ENCODE data around the gene ZDHHC21. TPM values are rescaled to one million over a fixed set of nuclear protein-coding genes. Genes with fewer than 3 reads are reported as not detected.

ZDHHC21 gene
- total RNA-seq, 2 experiments from 2014 or later: 2.7 to 4.1 TPM

DNA sequence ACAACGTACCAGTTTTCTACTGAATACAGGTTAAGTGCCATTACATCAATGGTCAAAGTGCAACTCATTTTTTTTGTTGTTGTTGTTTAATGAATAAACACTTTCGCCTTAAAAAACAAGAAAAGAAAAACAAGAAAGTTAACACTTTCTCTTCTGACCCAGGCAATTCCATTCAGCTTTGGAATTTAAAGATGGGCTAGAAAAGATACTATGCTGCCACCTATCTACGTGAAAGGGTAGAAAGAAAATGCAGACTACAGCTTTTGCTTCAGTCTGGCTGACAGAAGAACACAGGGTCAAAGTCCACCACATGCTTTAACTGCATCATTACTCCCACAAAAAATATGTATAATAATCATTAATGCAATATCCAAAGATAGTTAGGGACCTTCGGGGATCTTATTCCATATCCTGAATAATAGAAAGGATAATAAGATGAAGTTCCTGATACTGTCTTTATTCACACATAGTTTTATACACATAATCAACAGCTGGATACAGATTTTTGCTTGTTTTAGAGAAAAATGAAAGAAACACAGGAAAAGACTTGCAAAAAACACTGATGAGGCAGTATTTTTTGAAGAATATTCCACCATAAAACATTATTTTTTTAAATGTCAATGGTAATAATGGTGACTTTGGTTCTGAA, 40.4 kb downstream of the ZDHHC21 start:
- CTCF ChIA-PET: no interaction called here
- Mint-ChIP-seq H3K36me3 (ENCODE audit: low read depth) (peaks cover 53% of the 10 kb centered on the region), H3K9me3 (peaks cover 9% of the 10 kb centered on the region)

DNA sequence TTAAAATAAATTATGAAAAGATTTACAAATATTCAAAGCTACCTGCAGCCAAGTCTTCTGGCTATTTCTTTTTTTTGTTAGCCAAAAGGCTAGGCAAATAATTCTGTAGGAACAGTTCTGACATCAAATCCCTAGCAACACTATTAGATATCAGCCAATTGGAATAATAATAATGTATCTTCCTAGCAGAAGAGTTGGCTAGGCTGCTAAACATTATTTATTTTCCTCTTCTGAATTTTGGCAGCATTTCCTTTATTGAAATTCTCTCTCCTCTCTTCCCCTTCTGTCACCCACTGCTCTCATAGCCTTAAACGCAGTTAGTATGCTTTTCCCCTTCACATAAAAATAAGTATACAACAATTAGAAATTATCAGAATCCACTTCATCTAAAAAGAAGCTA, 42.6 kb downstream of the ZDHHC21 start:
- TF ChIP-seq, protein P1, sequence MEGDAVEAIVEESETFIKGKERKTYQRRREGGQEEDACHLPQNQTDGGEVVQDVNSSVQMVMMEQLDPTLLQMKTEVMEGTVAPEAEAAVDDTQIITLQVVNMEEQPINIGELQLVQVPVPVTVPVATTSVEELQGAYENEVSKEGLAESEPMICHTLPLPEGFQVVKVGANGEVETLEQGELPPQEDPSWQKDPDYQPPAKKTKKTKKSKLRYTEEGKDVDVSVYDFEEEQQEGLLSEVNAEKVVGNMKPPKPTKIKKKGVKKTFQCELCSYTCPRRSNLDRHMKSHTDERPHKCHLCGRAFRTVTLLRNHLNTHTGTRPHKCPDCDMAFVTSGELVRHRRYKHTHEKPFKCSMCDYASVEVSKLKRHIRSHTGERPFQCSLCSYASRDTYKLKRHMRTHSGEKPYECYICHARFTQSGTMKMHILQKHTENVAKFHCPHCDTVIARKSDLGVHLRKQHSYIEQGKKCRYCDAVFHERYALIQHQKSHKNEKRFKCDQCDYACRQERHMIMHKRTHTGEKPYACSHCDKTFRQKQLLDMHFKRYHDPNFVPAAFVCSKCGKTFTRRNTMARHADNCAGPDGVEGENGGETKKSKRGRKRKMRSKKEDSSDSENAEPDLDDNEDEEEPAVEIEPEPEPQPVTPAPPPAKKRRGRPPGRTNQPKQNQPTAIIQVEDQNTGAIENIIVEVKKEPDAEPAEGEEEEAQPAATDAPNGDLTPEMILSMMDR (IDR thresholded peaks at IDR 0.05): no peak
- no peak overlapping the region for H3K27ac ChIP-seq (ENCODE audit: low read depth in 1 of 2, low read length in 2 of 2)
- Mint-ChIP-seq H3K36me3 (ENCODE audit: low read depth) (peaks cover 30% of the 10 kb centered on the region), H3K27me3 (no peaks in the 10 kb centered on the region), H3K9me3 (peaks cover 7% of the 10 kb centered on the region), H3K27ac (no peak overlapping the region), H3K4me3 (no peak overlapping the region), H3K4me1 (ENCODE audit: low read depth) (no peaks in the 10 kb centered on the region)
- POLR2A ChIA-PET: no interaction called here
- no peak for ATAC-seq (ENCODE audit: poor library complexity)
- intact Hi-C loops (cut with DNase I, micrococcal nuclease): no loop called here
- H3K27me3 ChIP-seq (ENCODE audit: control insufficient read depth in 1 of 2, insufficient read depth in 2 of 2, low read length in 2 of 2): no peaks in the 10 kb centered on the region
- H3K4me3 ChIP-seq (ENCODE audit: low read length): no peak overlapping the region
- CTCF ChIA-PET: no interaction called here
- no peaks in the 10 kb centered on the region for H3K36me3 ChIP-seq (ENCODE audit: insufficient read depth, low read length)
- no peak for DNase-seq
- H3K4me1 ChIP-seq (ENCODE audit: insufficient read depth, low read length): no peaks in the 10 kb centered on the region
- peaks cover 0 to 12% of the 10 kb centered on the region in 2 experiments for H3K9me3 ChIP-seq (ENCODE audit: control insufficient read depth in 1 of 2, insufficient read depth in 1 of 2, low read length in 2 of 2)

More for the DNA sequence above, 40.4 kb downstream of the ZDHHC21 start:
- Histone ChIP-seq H3K27me3 (ENCODE audit: control insufficient read depth in 1 of 2, insufficient read depth in 2 of 2, low read length in 2 of 2) (no peaks in the 10 kb centered on the region), H3K36me3 (ENCODE audit: insufficient read depth, low read length) (no peaks in the 10 kb centered on the region), H3K4me3 (ENCODE audit: low read length) (no peak overlapping the region), H3K4me1 (ENCODE audit: insufficient read depth, low read length) (no peaks in the 10 kb centered on the region), H3K27ac (ENCODE audit: low read depth in 1 of 2, low read length in 2 of 2) (no peak overlapping the region), H3K9me3 (ENCODE audit: control insufficient read depth in 1 of 2, insufficient read depth in 1 of 2, low read length in 2 of 2) (peaks cover 0 to 12% of the 10 kb centered on the region in 2 experiments)
- H3K27ac Mint-ChIP-seq: no peak overlapping the region
- no peaks in the 10 kb centered on the region for H3K4me1 Mint-ChIP-seq (ENCODE audit: low read depth)
- no peak for ATAC-seq (ENCODE audit: poor library complexity)
- no peak for DNase-seq
- no peak overlapping the region for H3K4me3 Mint-ChIP-seq
- no peaks in the 10 kb centered on the region for H3K27me3 Mint-ChIP-seq
- TF ChIP-seq, protein P1 (IDR thresholded peaks at IDR 0.05): no peak
- intact Hi-C loops (cut with DNase I, micrococcal nuclease): no loop called here
- POLR2A ChIA-PET: no interaction called here

DNA sequence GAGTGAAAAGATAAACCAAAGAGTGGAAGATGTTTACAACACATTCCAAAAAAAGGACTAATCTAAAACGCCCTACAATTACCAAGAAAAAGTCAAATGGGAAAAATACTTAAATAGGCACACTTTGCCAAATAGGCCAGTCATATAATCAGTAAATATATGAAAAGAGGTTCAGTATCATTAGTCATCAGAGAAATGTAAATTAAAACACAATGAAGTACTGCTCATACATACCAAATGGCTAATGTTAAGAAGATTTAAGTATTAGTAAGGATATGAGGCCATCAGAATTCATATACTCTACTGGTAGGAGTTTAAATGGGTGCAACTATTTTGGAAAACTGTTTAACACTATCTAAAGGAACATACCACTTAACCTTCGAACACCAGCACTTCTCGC, 47.6 kb downstream of the ZDHHC21 start:
- no peaks in the 10 kb centered on the region for H3K4me1 ChIP-seq (ENCODE audit: insufficient read depth, low read length)
- no peak overlapping the region for H3K27ac ChIP-seq (ENCODE audit: low read depth in 1 of 2, low read length in 2 of 2)
- H3K9me3 ChIP-seq (ENCODE audit: control insufficient read depth in 1 of 2, insufficient read depth in 1 of 2, low read length in 2 of 2): no peaks in the 10 kb centered on the region
- no peak overlapping the region for H3K4me3 Mint-ChIP-seq
- H3K4me3 ChIP-seq (ENCODE audit: low read length): no peak overlapping the region
- H3K36me3 Mint-ChIP-seq (ENCODE audit: low read depth): no peaks in the 10 kb centered on the region
- H3K27ac Mint-ChIP-seq: no peak overlapping the region
- no peaks in the 10 kb centered on the region for H3K4me1 Mint-ChIP-seq (ENCODE audit: low read depth)
- H3K9me3 Mint-ChIP-seq: no peaks in the 10 kb centered on the region
- intact Hi-C loops (cut with DNase I, micrococcal nuclease): no loop called here
- ChIA-PET POLR2A (no interaction called here), CTCF (no interaction called here)
- H3K27me3 Mint-ChIP-seq: no peaks in the 10 kb centered on the region
- no peaks in the 10 kb centered on the region for H3K27me3 ChIP-seq (ENCODE audit: control insufficient read depth in 1 of 2, insufficient read depth in 2 of 2, low read length in 2 of 2)
- TF ChIP-seq, protein P1 (IDR thresholded peaks at IDR 0.05): no peak
- ATAC-seq (ENCODE audit: poor library complexity): no peak
- no peak for DNase-seq
- no peaks in the 10 kb centered on the region for H3K36me3 ChIP-seq (ENCODE audit: insufficient read depth, low read length)

All from CD4-positive, alpha-beta T cell (primary cell).